HG02885 (cell line): ENCODE results near the gene WWOX.
A peak's percentile ranks its signal among the peaks of the same experiment; 100 is the strongest.

Source experiments
- ATAC-seq: cut with Tn5 transposase; IDR thresholded peaks from one replicate; pipeline ENCODE4 v1.9.1; 2021; ENCODE audit warnings: mild to moderate bottlenecking; ENCODE audit not compliant: unreplicated experiment, poor library complexity

The WWOX gene

DNA sequence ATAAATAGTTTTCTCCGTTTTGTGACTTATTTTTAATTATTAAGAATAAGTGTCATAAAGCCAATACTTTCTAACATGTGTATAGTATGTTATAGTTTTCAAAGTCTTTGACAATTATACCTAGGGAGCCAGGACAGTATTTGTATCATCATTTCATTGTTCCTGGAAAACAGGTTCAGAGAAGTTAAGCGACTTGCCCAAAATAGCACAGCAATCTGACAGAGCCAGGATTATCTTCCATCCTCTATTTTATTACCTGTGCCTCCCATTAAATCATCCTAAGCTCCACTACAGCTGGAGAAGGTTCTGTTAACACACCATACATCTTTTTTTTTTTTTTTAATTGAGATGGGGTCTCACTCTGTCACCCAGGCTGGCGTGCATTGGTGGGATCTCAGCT, 782.7 kb downstream of the WWOX start:
- ATAC-seq = no peak

DNA sequence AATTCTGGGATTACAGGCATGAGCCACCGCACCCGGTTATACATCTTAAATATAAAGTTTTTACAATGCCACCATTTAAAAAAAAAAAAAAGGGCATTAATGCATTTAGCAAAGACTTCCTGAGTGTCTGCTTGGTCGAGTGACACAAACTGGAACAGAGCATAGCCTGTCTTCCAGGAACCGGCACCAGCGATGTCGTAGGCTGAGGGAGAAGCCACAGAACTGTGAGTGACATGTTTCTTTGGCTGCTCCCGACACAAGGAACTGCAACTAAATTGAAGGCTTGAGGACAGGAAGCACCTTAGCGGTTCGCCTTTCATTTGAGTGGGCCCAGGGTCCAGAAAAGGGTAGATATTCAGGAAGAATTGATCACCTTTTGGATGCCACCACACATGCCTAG, 783.3 kb downstream of the WWOX start:
- ATAC-seq = no peak

DNA sequence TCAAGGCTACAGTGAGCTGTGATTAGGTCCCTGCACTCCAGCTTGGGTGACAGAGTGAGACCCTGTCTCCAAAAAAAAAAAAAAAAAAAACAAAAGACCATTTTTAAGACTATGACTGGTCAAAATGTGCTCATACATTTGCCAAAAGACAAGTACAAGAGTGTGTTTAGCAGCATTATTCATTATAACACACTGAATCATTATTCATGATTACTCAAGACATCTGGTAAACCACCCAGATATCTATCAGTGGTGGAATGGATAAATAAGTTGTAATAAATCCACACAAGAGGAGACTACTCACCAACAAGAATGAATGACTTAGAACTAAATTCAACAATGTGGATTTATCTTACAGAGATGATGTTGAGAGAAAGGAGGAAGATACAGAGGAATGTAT, 784.8 kb downstream of the WWOX start:
- ATAC-seq = no peak

DNA sequence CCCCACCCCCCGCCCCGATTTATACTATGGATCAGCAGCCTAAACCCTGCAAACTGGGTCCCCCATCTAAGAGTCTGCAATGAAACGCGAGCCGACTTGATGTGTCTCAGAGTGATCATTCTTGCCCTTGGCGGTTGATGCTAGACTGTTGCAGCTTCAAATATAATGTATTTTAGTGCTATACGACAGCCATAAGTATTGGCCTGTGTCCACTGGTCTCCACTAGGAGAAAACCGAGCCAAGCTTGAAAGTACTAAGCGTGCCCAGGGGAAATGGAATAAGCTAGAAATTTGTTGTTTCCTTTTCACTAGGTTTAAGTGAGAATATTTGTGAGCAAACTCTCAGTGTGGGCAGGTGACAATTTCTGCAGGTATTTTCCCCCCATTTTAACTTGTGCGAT, 789.9 kb downstream of the WWOX start:
- no peak for ATAC-seq

DNA sequence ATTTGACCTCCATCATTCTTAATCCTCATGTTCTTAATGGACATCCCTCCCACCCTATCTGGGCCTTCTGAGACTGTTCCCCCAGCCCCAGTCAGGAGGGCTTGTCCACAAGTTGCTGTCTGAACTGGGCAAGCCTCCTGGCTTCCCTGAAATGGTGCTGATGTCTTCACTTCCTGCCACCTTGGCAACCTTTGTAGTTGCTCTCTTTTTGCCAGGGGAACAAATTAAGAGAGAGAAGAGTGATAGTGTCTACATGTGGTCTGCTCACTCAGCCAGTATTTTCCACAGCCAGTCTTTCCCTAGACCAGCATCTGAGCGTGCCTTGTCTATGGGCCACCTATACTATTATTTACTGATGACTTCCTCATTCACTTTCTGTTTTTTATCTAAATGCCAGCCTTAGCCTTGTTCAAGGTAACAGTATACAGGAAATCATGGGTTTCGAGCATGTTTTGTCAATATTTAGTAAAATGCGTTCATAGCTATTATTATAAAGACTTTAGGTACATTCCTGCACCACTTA, 791.0 kb downstream of the WWOX start:
- ATAC-seq = no peak

DNA sequence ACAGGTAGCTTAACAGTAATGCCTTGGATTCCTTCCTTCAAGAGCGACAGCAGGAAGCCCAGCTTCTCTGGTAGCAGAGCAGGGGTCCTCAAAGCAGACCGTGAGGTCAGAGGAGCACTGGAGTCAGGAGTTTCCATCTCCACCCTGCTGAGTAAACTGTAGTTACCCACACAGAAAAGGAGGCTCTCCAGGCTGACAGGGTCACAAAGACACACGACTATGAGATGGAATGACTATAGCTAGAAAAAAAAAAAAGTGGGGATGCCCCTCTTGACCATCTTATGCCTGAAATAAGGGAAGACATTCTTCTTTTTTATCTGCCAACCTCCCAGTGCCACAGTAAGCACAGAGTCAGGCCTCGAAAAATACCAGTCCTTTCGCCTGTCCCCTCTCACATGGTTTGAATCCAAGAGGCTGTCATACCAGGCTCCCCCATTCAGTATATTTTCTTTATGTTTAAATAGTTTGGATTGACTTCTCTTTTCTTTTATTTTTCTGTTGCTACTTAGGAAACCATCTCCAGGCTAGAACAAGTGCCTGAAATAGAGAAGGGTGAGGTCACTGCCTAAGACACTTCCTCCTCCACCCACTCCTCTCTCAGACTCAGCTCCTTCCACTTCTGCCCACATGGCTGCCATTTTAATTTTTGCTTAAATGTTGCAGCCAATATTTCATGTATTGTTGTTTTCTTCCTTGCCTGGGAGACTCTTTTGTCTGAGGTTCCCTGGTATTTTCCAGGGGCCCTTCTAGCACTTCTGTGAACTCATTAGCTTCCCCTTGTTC, 793.7 kb downstream of the WWOX start:
- ATAC-seq = peak; percentile 74

DNA sequence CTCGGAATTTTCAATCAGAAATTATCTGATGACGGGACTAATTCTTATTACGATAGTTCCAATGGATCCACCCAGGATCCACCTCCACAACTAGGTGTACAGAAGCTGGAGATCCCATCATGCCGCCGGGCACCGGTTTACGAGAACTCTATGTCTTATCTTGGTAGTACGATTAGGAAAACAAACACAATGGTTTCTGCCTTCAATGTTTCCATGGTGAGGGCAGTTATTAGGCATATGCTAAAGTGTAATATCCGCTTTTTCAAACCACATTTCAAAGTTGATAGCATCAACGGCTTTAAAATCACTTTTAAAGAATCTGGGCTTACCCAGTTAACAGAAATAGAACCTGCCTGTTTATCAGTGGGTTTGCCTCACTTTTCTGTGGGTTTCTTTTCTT, 795.4 kb downstream of the WWOX start:
- no peak for ATAC-seq

DNA sequence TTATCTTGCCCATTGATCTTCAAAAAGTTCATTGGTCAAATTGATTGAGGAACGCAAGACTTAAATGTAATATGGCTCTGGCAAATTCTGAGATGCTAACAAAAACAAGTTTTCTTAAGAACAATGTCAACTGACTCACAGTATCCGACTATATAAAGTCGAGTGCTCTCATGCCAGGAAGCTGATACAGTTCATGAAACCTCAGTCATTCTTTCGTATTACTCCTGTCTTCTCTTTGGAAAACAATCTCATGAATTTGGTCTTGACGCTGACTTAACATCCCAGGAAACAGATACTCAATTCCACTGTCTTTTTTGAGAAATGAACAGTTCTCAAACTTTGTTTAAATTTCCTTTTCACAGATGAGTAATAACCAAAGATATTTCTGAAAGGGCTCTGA, 796.2 kb downstream of the WWOX start:
- no peak for ATAC-seq

DNA sequence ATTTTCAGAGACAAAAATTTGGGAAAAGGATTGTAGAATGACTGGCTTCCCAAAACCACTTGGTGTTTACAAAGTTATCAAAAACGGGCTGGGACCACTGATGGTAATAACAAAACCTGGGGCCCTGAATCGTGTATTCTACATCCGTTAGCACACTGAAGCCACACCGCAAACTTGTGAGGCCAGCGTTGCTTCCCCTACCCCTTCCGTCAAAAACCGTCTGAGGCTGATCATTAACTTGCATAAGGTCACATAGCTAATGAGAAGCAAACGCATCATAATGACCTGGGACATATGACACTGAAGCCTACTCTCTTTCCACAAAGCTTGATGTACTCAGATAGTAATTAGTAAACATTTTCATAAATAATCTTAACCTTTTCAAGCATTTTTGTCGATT, 796.8 kb downstream of the WWOX start:
- ATAC-seq = no peak

DNA sequence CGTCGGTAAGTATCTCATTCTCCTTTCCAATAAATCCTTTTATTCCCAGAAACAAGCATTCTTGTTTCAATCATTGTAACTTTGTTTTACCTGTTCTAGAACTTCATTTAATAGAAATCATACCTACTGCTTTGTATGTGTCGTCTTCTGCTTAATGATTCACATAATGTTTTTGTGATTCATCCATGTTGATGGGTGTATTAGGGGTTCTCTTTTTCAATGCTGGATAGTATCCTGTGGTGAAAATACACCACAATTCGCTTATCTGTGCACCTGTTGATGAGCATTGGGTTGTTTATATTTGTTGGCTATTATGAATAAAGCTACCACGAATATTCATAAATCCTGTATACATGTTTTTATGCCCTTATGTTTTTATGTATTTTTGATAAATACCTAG, 797.8 kb downstream of the WWOX start:
- no peak for ATAC-seq

DNA sequence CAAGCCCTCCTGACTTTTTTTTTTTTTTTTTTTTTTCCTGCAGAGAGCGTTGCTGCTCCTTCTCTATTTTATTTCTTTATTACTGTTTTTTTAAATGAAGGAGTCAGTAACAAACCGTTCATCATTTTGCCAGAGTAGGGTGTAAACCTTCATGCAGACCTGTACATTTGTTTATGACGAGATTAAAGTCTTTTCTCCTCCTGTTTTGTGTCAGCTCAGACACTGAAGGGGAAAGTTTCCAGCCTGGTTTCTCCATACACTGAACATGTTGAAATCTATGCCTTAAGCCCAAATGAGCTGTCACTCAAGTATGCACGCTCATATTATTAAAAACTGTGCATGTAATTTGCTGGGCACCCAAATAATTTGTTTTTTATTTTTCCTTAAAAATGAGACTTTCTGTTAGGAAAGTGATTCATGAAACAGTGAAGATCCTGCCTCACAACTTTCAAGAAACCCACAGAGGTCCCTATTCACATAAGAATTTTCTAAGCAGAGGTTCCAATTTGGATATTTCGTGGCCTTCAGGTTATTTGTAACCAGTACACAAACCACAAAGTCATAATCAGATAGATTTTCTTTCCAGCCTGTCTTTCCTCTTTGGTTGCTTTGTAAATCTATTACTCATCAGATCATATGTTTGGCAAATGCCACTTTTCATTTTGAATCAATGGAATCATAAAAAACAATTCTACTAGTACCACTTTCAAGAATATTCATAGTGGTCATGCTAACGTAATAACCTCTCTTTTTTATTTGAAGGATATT, 800.8 kb downstream of the WWOX start:
- ATAC-seq = no peak

DNA sequence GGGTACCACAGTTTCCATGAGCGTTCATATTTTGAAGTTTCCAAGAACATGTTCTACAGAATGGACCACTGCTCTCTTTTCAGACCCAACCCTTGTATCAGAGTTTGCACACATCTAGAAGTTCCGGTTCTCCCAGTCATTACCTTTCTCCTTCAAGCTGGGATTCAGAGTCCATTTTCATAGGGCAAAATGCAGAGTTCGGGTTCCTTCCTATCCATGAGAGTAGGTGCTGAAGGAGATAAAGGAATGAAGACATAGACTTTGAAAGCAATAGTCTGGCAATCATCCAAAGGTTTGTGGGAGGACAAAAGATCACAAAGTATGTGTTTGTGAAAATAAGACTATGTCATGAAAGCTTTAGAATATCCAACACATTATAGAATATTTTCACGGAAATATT, 801.5 kb downstream of the WWOX start:
- ATAC-seq = no peak

DNA sequence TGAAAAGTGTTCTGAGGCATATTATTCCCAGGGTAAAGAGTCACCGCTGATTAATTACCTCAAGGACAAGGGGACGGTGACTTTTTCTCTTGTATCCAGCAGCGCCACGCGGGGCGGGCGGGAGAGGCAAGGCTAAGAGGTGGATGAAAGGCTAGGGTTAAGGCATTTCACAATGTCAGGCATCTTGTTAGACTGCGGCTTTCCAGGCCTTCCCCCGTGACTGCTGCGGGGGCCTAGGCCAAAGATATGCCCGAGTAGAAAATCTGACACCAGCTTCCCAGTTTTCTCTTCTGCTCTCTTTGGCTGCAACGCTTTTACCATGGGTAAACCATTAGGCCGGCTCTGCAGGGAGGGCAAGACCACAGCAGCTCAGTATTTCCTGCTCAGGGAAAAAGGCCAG, 802.9 kb downstream of the WWOX start:
- ATAC-seq = no peak

DNA sequence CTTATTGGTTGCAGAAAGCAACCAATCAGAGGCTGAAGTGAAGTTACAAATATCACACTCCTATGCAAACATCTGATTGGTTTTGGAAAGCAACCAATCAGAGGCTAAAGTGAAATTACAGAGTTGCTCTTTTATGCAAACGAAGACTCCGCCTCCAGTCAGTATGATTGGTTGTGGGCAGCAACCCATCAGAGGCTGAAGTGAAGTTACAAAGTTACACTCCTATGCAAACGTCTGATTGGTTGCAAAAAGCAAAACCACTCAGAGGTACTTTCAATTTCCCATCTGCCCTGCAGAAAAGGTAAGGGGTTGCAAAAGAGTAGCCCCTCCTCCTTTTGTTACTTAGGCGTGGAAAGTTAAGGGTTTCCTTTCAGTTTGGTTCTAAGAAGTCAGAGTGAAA, 803.8 kb downstream of the WWOX start:
- no peak for ATAC-seq

DNA sequence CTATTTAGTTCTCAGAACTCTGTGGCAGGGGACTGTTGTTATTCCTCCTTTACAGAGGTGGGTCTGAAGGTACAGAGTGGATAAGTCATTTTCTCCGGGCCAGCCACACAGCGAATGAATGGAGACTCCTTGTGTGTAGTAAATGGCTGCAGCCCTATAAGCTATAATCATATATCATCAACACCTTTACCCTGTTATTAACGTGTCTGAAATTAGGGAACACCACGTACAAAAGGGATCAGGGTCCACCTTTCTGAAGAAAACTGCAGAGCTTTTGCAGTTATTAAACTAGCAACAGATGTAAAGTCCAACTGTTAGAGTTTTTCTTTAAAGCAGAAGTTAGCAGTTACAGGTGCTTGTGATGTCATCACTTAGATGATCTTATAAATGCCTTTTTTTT, 804.4 kb downstream of the WWOX start:
- no peak for ATAC-seq

DNA sequence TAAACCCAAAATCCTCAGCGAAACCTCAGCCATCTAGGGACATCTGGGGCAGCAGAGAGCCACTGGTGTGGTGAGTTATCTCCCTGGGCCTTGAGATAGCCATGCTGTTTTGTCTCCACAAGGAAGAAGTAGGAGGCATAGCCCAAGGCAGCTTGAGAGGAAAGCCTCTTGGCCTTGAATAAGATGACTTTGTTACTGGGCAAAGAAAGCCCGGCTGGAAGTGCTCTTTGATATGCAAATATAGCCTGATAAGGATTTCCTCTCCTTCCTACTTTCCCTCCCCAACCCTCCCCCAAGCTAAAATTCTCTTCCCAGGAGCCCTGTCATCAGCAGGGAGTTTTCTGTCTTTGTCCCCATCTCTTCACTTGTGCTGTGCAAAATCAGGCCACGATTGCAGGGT, 806.7 kb downstream of the WWOX start:
- ATAC-seq = no peak

DNA sequence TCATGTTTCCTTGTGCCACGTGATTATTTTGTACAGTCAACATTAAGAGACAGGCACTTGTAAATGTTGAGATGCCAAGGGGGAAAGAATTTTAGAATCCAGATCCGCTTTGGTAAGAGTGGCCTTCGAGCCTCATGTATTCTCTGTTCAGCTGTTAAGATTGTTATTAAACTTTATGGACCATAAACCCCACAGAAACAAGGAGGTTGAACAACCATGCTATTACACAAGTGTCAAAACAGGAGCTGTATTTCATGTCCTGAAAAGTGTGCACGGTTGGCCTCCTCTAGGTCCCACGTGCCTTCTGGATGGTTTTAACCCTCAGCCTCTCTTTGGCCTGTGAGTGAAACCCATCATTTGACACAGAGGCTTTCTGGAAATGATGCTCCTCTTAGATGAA, 809.8 kb downstream of the WWOX start:
- no peak for ATAC-seq

DNA sequence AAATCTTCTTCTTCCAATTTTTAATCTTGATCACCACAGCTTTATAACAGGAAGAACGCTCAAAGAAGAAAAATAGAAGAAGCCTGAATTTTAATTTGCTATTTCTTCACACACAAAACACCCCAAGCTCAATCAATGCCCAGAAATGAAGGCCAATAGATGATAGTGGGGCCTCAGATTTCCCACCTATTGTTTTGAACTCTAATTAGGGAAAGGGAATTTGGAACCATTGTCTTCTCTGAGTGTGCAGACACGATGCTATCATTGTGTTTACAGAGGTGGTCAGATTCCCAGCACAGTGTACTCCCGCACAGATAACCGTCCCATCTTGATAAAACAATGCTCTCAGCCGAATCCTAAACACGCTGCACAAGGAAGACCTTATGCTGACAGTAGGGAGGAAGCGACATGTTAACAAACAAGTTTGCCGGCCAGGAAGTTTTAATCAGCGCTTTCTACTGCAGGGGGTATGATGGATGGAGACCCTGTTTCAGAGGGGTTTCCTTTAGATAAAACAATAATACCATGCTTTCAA, 816.4 kb downstream of the WWOX start:
- ATAC-seq = no peak

DNA sequence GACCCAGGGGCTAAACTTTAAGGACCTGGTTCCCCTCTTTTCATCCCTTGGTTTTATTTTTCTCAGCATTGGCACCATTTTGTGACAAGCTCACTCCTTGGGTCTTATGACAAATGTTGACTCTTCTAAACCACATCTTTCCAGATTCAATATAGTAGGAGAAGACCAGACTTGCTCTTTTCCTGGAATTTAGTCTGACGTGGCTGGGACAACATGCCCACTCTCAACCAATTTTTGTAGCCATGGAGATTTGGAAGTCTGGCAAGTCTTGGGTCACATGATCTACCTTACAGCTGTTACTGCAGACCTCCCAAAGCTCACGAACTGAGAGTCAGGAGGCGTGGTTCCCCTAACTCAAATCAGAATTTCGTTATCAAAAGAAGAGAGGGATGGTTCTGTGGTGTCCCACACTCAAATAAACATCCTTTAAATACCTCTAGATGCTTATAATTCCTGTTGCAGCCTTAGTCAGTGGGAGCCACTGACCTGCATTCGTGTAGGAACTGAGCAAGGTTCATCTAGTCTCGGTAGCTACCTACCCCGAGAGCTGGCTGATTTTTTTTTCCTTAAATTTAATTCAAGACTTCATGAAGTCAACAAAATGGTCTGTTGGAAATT, 817.6 kb downstream of the WWOX start:
- no peak for ATAC-seq

DNA sequence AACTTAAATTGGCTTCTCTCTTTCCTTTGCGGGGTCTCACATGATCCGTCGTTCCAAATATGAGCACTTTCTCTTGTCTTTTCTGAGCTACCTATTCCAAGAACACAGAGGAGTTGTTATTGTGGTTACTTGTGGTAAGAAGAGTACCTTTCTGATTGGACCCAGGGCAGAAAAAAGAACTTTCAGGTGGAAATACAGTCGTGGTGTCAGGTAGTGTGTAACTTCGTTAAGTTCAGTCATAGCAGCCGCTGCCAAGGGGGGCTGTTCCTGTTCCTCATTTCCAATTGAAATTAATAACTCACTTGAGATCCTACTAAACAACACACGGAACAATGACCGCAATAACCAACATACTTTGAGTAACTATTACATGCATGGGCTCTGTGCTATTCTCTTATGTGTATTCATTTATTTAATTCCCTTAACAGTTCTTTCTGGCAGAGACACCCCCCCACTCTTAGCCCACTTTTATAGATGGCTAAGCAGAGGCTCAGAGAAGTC, 819.4 kb downstream of the WWOX start:
- no peak for ATAC-seq

DNA sequence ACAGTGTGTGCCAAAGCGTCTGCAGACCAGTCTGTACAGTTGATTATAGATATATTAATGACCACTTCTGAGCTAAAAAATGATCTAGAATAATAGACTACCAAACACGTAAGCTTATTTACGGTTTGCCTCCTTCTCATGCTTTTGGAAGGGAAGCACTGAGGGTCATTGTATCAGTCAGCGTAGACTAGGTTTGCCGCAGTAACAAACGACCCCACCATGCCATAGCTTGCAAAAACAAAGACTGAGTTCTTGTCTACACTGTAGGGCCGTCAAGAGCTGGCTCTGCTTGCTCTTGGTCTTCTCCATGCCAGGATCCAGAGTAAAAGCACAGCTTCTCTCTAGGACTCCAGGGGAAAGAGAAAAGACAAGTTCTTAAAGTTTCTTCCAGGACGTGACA, 820.4 kb downstream of the WWOX start:
- no peak for ATAC-seq
